CD14-positive monocyte (primary cell): ENCODE measurements around the gene KCNK3. TPM values are rescaled to one million over a fixed set of nuclear protein-coding genes. Genes with fewer than 3 reads are reported as not detected.

Experiments used
- DNase-seq, 3 donors: peaks; one replicate each; pipeline ENCODE4 v3.0.0-alpha.2; 2011 to 2022
- H2AFZ ChIP-seq: 2 replicates; pipeline ENCODE4 v1.6.0; 2012; ENCODE audit warnings: mild to moderate bottlenecking, low read depth, low read length, inconsistent platforms; ENCODE audit not compliant: insufficient read depth, poor library complexity, severe bottlenecking
- H3K27ac ChIP-seq, 2 donors: 1 replicate in 1 of 2; 2 replicates in 1 of 2; pipeline ENCODE4 v1.5.1; 2012 to 2013; ENCODE audit warnings: low read length in 2 of 2, control low read depth in 1 of 2, inconsistent platforms in 1 of 2, low read depth in 1 of 2, mild to moderate bottlenecking in 1 of 2
- H3K27me3 ChIP-seq, 2 donors: one replicate each; pipeline versions ENCODE4 v1.6.0 to v1.6.1; 2011 to 2013; ENCODE audit warnings: low read length in 2 of 2; ENCODE audit not compliant: control insufficient read depth in 2 of 2, insufficient read depth in 2 of 2
- H3K36me3 ChIP-seq, 2 donors: replicated peaks in 1 of 2; 1 replicate in 1 of 2; 2 replicates in 1 of 2; pipeline versions ENCODE4 v1.5.1 to v1.6.1; 2012 to 2013; ENCODE audit warnings: low read length in 2 of 2, control low read depth in 1 of 2, inconsistent platforms in 1 of 2, mild to moderate bottlenecking in 1 of 2; ENCODE audit not compliant: insufficient read depth in 2 of 2, control insufficient read depth in 1 of 2
- H3K4me1 ChIP-seq, 2 donors: 1 replicate in 1 of 2; 2 replicates in 1 of 2; pipeline versions ENCODE4 v1.5.1 to v1.6.1; 2012 to 2013; ENCODE audit warnings: low read length in 2 of 2, control low read depth in 1 of 2, inconsistent platforms in 1 of 2, mild to moderate bottlenecking in 1 of 2, moderate library complexity in 1 of 2; ENCODE audit not compliant: insufficient read depth in 2 of 2, control insufficient read depth in 1 of 2
- H3K4me2 ChIP-seq: replicated peaks from 2 replicates; pipeline ENCODE3; 2012; ENCODE audit warnings: low read length, moderate library complexity, mild to moderate bottlenecking; ENCODE audit not compliant: poor library complexity, severe bottlenecking; ENCODE audit errors: extremely low read depth
- H3K4me3 ChIP-seq, 3 experiments: fragments of 200-600 bp in 1 of 3; sonication (generic) in 1 of 3; replicated peaks in 1 of 3; 1 replicate in 2 of 3; 2 replicates in 1 of 3; pipeline ENCODE4 v1.5.1; 2011 to 2013; ENCODE audit warnings: low read length in 3 of 3, mild to moderate bottlenecking in 3 of 3, control low read depth in 2 of 3, low read depth in 2 of 3, inconsistent platforms in 1 of 3, moderate library complexity in 1 of 3
- H3K79me2 ChIP-seq: 2 replicates; pipeline ENCODE4 v1.6.0; 2012; ENCODE audit warnings: mild to moderate bottlenecking, control low read depth, inconsistent platforms, low read length, moderate library complexity; ENCODE audit not compliant: insufficient read depth
- H3K9ac ChIP-seq: 2 replicates; pipeline ENCODE4 v1.6.0; 2017; ENCODE audit warnings: low read length, mild to moderate bottlenecking; ENCODE audit not compliant: insufficient read depth, poor library complexity, severe bottlenecking
- H3K9me3 ChIP-seq, 2 donors: replicated peaks in 1 of 2; 1 replicate in 1 of 2; 2 replicates in 1 of 2; pipeline versions ENCODE4 v1.5.1 to v1.6.1; 2012 to 2013; ENCODE audit warnings: low read length in 2 of 2, control low read depth in 1 of 2; ENCODE audit not compliant: control insufficient read depth in 1 of 2, insufficient read depth in 1 of 2
- H4K20me1 ChIP-seq: 2 replicates; pipeline ENCODE4 v1.6.0; 2012; ENCODE audit warnings: mild to moderate bottlenecking, low read length, control low read depth, moderate library complexity; ENCODE audit not compliant: insufficient read depth
- H3K27ac Mint-ChIP-seq, 7 donors: one replicate each; pipeline ENCODE4 v1.8.0; 2020; ENCODE audit warnings: mild to moderate bottlenecking in 7 of 7, mixed read lengths in 7 of 7, moderate library complexity in 6 of 7, inconsistent platforms in 2 of 7
- H3K27me3 Mint-ChIP-seq, 3 donors: one replicate each; pipeline ENCODE4 v1.8.0; 2021 to 2022; ENCODE audit warnings: low read depth in 3 of 3, mild to moderate bottlenecking in 3 of 3, mixed read lengths in 3 of 3, moderate library complexity in 3 of 3, inconsistent platforms in 1 of 3
- H3K36me3 Mint-ChIP-seq, 2 donors: one replicate each; pipeline ENCODE4 v1.8.0; 2020; ENCODE audit warnings: mixed read lengths in 2 of 2, inconsistent platforms in 1 of 2, mild to moderate bottlenecking in 1 of 2
- H3K4me1 Mint-ChIP-seq: one replicate; pipeline ENCODE4 v1.8.0; 2020; ENCODE audit warnings: mild to moderate bottlenecking, mixed read lengths
- H3K4me3 Mint-ChIP-seq, 2 donors: one replicate each; pipeline ENCODE4 v1.8.0; 2020; ENCODE audit warnings: mild to moderate bottlenecking in 2 of 2, mixed read lengths in 2 of 2, moderate library complexity in 1 of 2
- H3K9me3 Mint-ChIP-seq, 7 donors: one replicate each; pipeline ENCODE4 v1.8.0; 2020 to 2022; ENCODE audit warnings: mixed read lengths in 7 of 7, mild to moderate bottlenecking in 6 of 7, moderate library complexity in 6 of 7, inconsistent platforms in 2 of 7
- CTCF ChIP-seq: fragments of 200-600 bp; IDR thresholded peaks from one replicate; pipeline ENCODE4 v1.8.0; 2022; ENCODE audit warnings: antibody characterized with exemption, mild to moderate bottlenecking
- WGBS: methylation state at CpG from one replicate; pipeline ENCODE4 v1.1.5; 2013; ENCODE audit warnings: missing lambda C conversion rate; ENCODE audit not compliant: insufficient coverage; 5-methylcytosine and 5-hydroxymethylcytosine counted together
- intact Hi-C, 2 donors: fragments of 100-400 bp; cut with micrococcal nuclease; formaldehyde crosslinking; loops; one replicate each; pipeline versions ENCODE4 v1.15.0 to v1.15.1; 2023
- polyA plus RNA-seq, 3 donors: library from polyadenylated mRNA; depleted of rRNA in 1 of 3; unstranded in 2 of 3; stranded (reverse) in 1 of 3; fragments of 300-500 nt in 2 of 3; fragments of >200 nt in 1 of 3; fragmentation: Illumina TruSeq in 2 of 3; gene quantifications; 1 replicate in 2 of 3; 2 replicates in 1 of 3; pipeline ENCODE4 v1.2.3, GENCODE V29; 2012 to 2021

The KCNK3 gene
- polyA plus RNA-seq, 3 donors, result not detected

DNA sequence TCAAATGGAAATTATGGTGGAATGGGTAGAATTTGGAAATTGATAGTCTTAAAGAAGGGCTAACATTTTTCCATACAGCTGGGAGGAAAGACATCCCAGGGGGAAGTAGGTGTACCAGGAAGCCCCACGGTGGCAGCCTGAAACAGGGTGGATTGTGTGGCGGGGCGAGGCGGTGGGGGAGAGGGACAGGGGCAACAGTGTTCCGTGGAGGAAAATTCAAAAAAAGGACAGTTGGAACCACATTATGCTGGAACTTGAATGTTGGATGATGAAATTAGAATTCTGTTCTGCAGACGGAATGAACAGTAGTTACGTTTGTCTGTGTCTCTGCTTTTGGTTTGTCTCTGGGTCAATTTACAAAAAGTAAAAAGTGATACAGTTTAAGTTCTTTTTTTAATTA lies 40.7 kb upstream of the KCNK3 start:
- H3K9ac ChIP-seq, result no peak overlapping the region
- no peaks in the 10 kb centered on the region for H3K9me3 Mint-ChIP-seq
- H3K4me1 Mint-ChIP-seq, result peaks cover 4% of the 10 kb centered on the region
- DNase-seq, result no peak
- no peaks in the 10 kb centered on the region for H3K27me3 ChIP-seq
- H3K4me3 Mint-ChIP-seq, result no peak overlapping the region
- H3K4me3 ChIP-seq, result no peak overlapping the region
- no peaks in the 10 kb centered on the region for H3K36me3 ChIP-seq
- peaks cover 3 to 7% (median 7%) of the 10 kb centered on the region in 3 donors for H3K27me3 Mint-ChIP-seq
- H3K27ac Mint-ChIP-seq, result no peak overlapping the region
- no peaks in the 10 kb centered on the region for H4K20me1 ChIP-seq
- H3K4me1 ChIP-seq, result no peaks in the 10 kb centered on the region
- H3K27ac ChIP-seq, result no peak overlapping the region
- no peaks in the 10 kb centered on the region for H3K36me3 Mint-ChIP-seq
- no peak overlapping the region for H2AFZ ChIP-seq
- intact Hi-C loops, result no loop called here
- WGBS, result 85% methylated on average over 6 of the region's 7 CpGs
- no peaks in the 10 kb centered on the region for H3K9me3 ChIP-seq
- H3K79me2 ChIP-seq, result no peaks in the 10 kb centered on the region
- no peak overlapping the region for H3K4me2 ChIP-seq
- TF ChIP-seq CTCF, result no peak

DNA sequence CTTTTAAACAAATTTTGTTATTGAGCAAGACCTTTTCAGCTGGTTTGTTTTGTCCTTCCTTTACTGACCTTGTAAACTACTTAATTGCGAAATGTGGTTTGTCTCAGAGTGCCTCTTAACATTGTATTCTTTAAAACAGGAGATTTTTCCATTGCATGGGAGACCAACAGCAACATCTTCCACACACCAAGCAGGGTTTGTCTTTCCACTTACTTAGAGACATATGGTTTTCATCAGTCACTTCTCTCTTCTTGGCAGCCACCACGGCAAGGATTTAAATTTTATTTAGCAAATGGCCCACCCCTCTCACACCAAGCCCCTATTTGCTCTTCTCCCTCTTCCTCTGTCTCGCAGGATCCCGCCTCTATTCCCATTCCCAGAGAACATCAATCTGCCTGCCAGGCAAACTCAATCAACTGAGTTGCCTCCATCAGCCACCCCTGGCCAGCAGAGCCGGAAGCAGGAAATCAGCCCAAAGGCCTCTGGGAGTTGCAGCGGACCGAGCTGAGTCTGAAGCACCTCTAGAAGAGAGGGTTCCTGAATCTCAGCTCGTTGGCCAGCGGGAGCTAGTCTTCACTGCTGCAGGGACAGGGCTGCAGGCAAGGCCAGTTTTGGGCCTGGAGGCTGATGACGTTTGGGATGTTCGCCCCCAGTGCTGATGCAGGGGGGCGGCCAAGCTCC lies 40.0 kb upstream of the KCNK3 start:
- Histone ChIP-seq H3K9ac (no peak overlapping the region), H4K20me1 (no peaks in the 10 kb centered on the region), H3K4me2 (no peak overlapping the region), H3K27me3 (no peaks in the 10 kb centered on the region), H3K9me3 (no peaks in the 10 kb centered on the region), H3K4me3 (no peak overlapping the region), H2AFZ (no peak overlapping the region), H3K79me2 (no peaks in the 10 kb centered on the region), H3K4me1 (no peaks in the 10 kb centered on the region), H3K36me3 (no peaks in the 10 kb centered on the region), H3K27ac (no peak overlapping the region)
- TF ChIP-seq CTCF, result no peak
- DNase-seq, result no peak
- H3K4me1 Mint-ChIP-seq, result peaks cover 4% of the 10 kb centered on the region
- H3K4me3 Mint-ChIP-seq, result no peak overlapping the region
- intact Hi-C loops, result no loop called here
- 83% methylated on average over 7 of the region's 12 CpGs for WGBS
- H3K9me3 Mint-ChIP-seq, result peaks cover 0 to 1% (median 0%) of the 10 kb centered on the region in 7 donors
- H3K36me3 Mint-ChIP-seq, result no peaks in the 10 kb centered on the region
- H3K27me3 Mint-ChIP-seq, result peaks cover 3 to 9% (median 7%) of the 10 kb centered on the region in 3 donors
- no peak overlapping the region for H3K27ac Mint-ChIP-seq
